GM18909 (cell line): ENCODE results near the gene NGLY1.

ENCODE experiments used
- ATAC-seq: cut with Tn5 transposase; IDR thresholded peaks from one replicate; pipeline ENCODE4 v1.9.1; 2021; ENCODE audit warnings: mild to moderate bottlenecking; ENCODE audit not compliant: unreplicated experiment, poor library complexity

NGLY1 gene

GRCh38 chr3:25713341-25713985, 69.8 kb downstream of the NGLY1 start:
- ATAC-seq, result no peak

GRCh38 chr3:25711090-25711489, 72.2 kb downstream of the NGLY1 start:
- ATAC-seq, result no peak

- no peak for ATAC-seq
Observed at GRCh38 chr3:25708036-25708435, 75.2 kb downstream of the NGLY1 start.

- ATAC-seq, result no peak
Observed at GRCh38 chr3:25707268-25707926, 75.8 kb downstream of the NGLY1 start.

- no peak for ATAC-seq
Observed at GRCh38 chr3:25706213-25706612, 77.0 kb downstream of the NGLY1 start.

- no peak for ATAC-seq
Observed at GRCh38 chr3:25697553-25697952, 85.7 kb downstream of the NGLY1 start.

- no peak for ATAC-seq
Observed at GRCh38 chr3:25695731-25696420, 87.4 kb downstream of the NGLY1 start.

- no peak for ATAC-seq
Observed at GRCh38 chr3:25693238-25693637, 90.0 kb downstream of the NGLY1 start.

- no peak for ATAC-seq
Observed at GRCh38 chr3:25692341-25692740, 90.9 kb downstream of the NGLY1 start.

GRCh38 chr3:25690768-25691533, 92.3 kb downstream of the NGLY1 start:
- ATAC-seq, result no peak

GRCh38 chr3:25689226-25689625, 94.0 kb downstream of the NGLY1 start:
- no peak for ATAC-seq

GRCh38 chr3:25687742-25688141, 95.5 kb downstream of the NGLY1 start:
- no peak for ATAC-seq

GRCh38 chr3:25686766-25687165, 96.5 kb downstream of the NGLY1 start:
- ATAC-seq, result no peak

- no peak for ATAC-seq
Observed at GRCh38 chr3:25683882-25684281, 99.4 kb downstream of the NGLY1 start.

- no peak for ATAC-seq
Observed at GRCh38 chr3:25683410-25683809, 99.8 kb downstream of the NGLY1 start.

GRCh38 chr3:25679642-25680302, 103.5 kb downstream of the NGLY1 start:
- ATAC-seq, result no peak

- ATAC-seq, result no peak
Observed at GRCh38 chr3:25679166-25679565, 104.1 kb downstream of the NGLY1 start.

GRCh38 chr3:25678581-25678980, 104.7 kb downstream of the NGLY1 start:
- no peak for ATAC-seq

- no peak for ATAC-seq
Observed at GRCh38 chr3:25677121-25677520, 106.1 kb downstream of the NGLY1 start.

GRCh38 chr3:25674670-25675069, 108.6 kb downstream of the NGLY1 start:
- ATAC-seq, result no peak
